A549 (cell line): ENCODE data around the gene MCM5.

Source experiments
- CTCF ChIP-seq: fragments of >200 bp; sonication (Bioruptor Twin); formaldehyde crosslinking; IDR thresholded peaks from 3 replicates; pipeline ENCODE4 v1.5.1; 2016
- PHF8 ChIP-seq: fragments of 200-600 bp; sonication (generic); IDR thresholded peaks from 2 replicates; pipeline ENCODE4 v1.6.1; 2016; ENCODE audit warnings: low read depth, mild to moderate bottlenecking, antibody characterized with exemption, moderate library complexity, borderline replicate concordance
- TF ChIP-seq, protein P1 (sequence below): IDR thresholded peaks from 2 replicates; pipeline ENCODE4 v1.6.1; 2012; ENCODE audit warnings: low read depth, borderline replicate concordance

DNA sequence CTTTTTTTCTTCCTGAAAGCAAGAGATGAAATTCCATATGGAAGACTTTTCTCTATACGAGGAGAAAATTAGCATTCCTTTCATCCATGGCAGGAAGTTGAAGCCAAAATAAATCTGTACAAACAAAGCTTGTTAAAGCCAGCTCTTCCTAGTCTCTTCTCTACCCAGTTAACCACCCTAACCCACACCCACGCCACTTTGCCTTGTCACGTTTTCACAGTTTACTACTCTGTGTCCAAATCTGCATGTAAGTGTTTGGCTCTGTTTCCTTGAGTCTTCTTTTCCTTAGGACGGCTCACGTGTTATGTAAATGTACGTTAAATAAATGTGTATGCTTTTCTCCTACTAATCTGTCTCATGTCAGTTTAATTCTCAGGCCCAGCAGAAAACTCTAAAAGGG lies 26.2 kb upstream of the MCM5 start:
- TF ChIP-seq PHF8 (no peak), CTCF (no peak)
- TF ChIP-seq, protein P1, sequence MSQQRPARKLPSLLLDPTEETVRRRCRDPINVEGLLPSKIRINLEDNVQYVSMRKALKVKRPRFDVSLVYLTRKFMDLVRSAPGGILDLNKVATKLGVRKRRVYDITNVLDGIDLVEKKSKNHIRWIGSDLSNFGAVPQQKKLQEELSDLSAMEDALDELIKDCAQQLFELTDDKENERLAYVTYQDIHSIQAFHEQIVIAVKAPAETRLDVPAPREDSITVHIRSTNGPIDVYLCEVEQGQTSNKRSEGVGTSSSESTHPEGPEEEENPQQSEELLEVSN, result no peak
